Testis (tissue), 3 donors: ENCODE data around the gene PANX3. TPM values are rescaled to one million over a fixed set of nuclear protein-coding genes. Genes with fewer than 3 reads are reported as not detected.
"Not testable (repeated sequence)": the region's sequence is repeated elsewhere in the genome, so short reads cannot be mapped to it uniquely, and the experiment has no call there.

Experiments used
- DNase-seq: peaks from one replicate; pipeline ENCODE4 v3.0.0-alpha.2; 2019
- H3K27ac ChIP-seq, 2 donors: fragments of 200-600 bp; sonication (generic); one replicate each; pipeline ENCODE4 v1.5.1; 2019
- H3K27me3 ChIP-seq: fragments of 200-600 bp; sonication (generic); one replicate; pipeline ENCODE4 v1.5.1; 2019
- H3K36me3 ChIP-seq: fragments of 200-600 bp; sonication (generic); one replicate; pipeline ENCODE4 v1.5.1; 2017; ENCODE audit warnings: low read depth; ENCODE audit errors: missing control alignments
- H3K4me1 ChIP-seq: fragments of 200-600 bp; sonication (generic); one replicate; pipeline ENCODE4 v1.5.1; 2019
- H3K4me3 ChIP-seq, 2 donors: fragments of 200-600 bp; sonication (generic); one replicate each; pipeline ENCODE4 v1.5.1; 2017 to 2019
- H3K9me3 ChIP-seq: fragments of 200-600 bp; sonication (generic); one replicate; pipeline ENCODE4 v1.5.1; 2017
- POLR2A ChIP-seq: fragments of 450-650 bp; IDR thresholded peaks from one replicate; pipeline ENCODE4 v1.6.1; 2017; ENCODE audit warnings: antibody characterized with exemption, mild to moderate bottlenecking, moderate library complexity
- WGBS, 2 donors: methylation state at CpG; one replicate each; pipeline ENCODE4 v1.1.5; 2018; 5-methylcytosine and 5-hydroxymethylcytosine counted together
- intact Hi-C: fragments of 100-400 bp; cut with DNase I; formaldehyde crosslinking; loops from one replicate; pipeline ENCODE4 v1.15.1; 2023; ENCODE audit warnings: low total_unique reads
- polyA plus RNA-seq: library from polyadenylated mRNA; stranded (reverse); fragments of 350-450 nt; fragmentation: Illumina TruSeq; extraction: RNeasy Lipid Tissue Mini Kit (QIAGEN cat#74804); gene quantifications from one replicate; pipeline ENCODE4 v1.2.3, GENCODE V29; 2014; ENCODE audit warnings: low read depth, low replicate concordance; ENCODE audit not compliant: insufficient read depth
- total RNA-seq, 2 donors: library from RNA; depleted of rRNA; stranded (reverse); fragments of >200 nt; gene quantifications; one replicate each; pipeline ENCODE4 v1.2.3, GENCODE V29; 2016
- TF ChIP-seq, protein P1 (sequence below), 3 experiments: fragments of 450-650 bp in 2 of 3; fragments of 200-600 bp in 1 of 3; sonication (generic) in 1 of 3; IDR thresholded peaks; one replicate each; pipeline ENCODE4 v1.5.1; 2016 to 2019; ENCODE audit warnings: antibody characterized with exemption in 3 of 3, mild to moderate bottlenecking in 2 of 3, moderate library complexity in 1 of 3

PANX3 gene
- total and polyA plus RNA-seq, 3 donors from 2014 or later = 0.18 to 0.43 TPM; not detected in 1

DNA sequence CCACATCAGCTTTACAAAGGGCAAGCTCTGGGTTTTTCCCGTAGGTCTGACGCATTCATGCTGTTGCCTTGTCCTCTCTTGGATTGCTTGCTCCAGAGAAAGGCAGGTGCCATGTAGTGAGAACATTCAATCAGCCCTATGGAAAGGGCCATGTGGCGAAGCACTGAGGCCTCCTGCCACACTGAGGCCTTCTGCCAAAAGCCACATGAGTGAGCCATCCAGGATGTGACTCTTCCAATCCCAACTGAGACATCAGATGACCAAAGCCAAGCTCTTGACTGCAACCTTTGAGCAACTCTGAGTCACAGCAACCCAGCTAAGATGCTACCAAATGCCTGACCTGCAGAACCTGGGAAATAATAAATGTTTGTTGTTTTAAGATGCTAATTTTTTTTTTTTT lies 9.0 kb upstream of the PANX3 start:
- Histone ChIP-seq H3K36me3 (no peaks in the 10 kb centered on the region), H3K27ac (no peak overlapping the region), H3K27me3 (no peaks in the 10 kb centered on the region), H3K4me3 (no peak overlapping the region), H3K4me1 (no peaks in the 10 kb centered on the region), H3K9me3 (no peaks in the 10 kb centered on the region)
- 91 to 96% methylated on average over 3 of the region's 3 CpGs for WGBS, 2 donors
- no peak for TF ChIP-seq POLR2A
- TF ChIP-seq, protein P1, sequence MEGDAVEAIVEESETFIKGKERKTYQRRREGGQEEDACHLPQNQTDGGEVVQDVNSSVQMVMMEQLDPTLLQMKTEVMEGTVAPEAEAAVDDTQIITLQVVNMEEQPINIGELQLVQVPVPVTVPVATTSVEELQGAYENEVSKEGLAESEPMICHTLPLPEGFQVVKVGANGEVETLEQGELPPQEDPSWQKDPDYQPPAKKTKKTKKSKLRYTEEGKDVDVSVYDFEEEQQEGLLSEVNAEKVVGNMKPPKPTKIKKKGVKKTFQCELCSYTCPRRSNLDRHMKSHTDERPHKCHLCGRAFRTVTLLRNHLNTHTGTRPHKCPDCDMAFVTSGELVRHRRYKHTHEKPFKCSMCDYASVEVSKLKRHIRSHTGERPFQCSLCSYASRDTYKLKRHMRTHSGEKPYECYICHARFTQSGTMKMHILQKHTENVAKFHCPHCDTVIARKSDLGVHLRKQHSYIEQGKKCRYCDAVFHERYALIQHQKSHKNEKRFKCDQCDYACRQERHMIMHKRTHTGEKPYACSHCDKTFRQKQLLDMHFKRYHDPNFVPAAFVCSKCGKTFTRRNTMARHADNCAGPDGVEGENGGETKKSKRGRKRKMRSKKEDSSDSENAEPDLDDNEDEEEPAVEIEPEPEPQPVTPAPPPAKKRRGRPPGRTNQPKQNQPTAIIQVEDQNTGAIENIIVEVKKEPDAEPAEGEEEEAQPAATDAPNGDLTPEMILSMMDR (IDR thresholded peaks at IDR 0.05) = no peak
- no peak for DNase-seq
- intact Hi-C loops = no loop called here

DNA sequence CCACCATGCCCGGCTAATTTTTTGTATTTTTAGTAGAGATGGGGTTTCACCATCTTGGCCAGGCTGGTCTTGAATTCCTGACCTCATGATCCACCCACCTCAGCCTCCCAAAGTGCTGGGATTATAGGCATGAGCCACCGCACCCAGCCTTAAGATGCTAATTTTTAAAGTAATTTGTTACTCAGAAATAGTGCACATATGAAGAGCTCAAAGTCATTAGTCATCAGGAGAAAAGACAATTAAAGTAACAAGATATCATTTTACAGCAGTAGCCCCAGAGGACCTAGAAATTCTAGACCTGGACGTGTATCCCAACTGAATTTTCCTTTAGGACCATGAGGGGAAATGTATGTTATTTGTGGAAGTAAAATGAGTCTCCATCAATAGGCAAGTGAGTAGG lies 8.5 kb upstream of the PANX3 start:
- H3K4me3 ChIP-seq, H3K4me1 ChIP-seq, H3K27me3 ChIP-seq, DNase-seq, H3K36me3 ChIP-seq, H3K27ac ChIP-seq, intact Hi-C loops, H3K9me3 ChIP-seq: not testable (repeated sequence)
- 83 to 90% methylated on average over 3 of the region's 3 CpGs for WGBS, 2 donors

DNA sequence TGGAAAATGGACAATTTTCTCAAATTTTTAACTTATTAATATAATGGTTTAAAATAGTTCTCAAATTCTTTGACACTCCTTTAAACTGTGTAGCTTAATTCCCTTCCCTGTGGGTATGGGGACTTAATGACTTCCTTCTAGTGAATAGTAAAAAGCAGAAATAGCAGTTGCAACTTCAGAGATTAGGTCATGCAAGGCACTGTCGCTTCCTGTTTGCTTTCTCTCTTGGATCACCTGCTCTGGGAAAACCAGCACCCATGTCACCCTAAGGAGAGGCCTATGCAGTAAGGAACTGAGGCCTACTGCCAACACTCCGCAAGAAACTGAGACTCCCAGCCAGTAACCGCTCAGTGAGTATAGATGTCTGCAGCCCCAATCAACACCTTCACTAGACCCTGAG lies 5.5 kb upstream of the PANX3 start:
- DNase-seq = no peak
- 85 to 91% methylated on average over 3 of the region's 3 CpGs for WGBS, 2 donors
- H3K36me3 ChIP-seq = no peaks in the 10 kb centered on the region

DNA sequence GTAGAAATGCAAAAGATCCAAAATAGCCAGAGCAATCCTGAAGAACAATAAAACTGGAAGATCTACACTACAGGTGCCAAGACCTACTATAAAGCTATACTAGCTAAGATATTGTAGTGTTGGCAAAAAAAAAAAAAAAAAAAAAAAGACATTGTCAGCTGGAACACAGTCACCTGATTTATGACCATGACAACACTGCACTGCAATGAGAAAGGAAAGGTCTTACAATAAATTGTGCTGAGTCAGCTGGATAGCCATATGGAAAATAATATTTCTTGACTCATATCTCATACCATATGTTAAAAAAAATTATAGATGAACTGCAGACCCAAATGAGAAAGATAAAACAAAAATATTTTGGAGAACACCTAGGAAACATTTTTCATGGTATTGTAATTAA lies 3.1 kb upstream of the PANX3 start:
- Histone ChIP-seq H3K4me3 (no peak overlapping the region), H3K4me1 (no peaks in the 10 kb centered on the region), H3K27ac (no peak overlapping the region), H3K36me3 (no peaks in the 10 kb centered on the region), H3K9me3 (no peaks in the 10 kb centered on the region), H3K27me3 (no peaks in the 10 kb centered on the region)
- TF ChIP-seq, protein P1 (IDR thresholded peaks at IDR 0.05) = no peak
- no peak for TF ChIP-seq POLR2A
- DNase-seq = no peak
- intact Hi-C loops = no loop called here

More for the DNA sequence above, 5.5 kb upstream of the PANX3 start:
- Histone ChIP-seq H3K27ac (no peak overlapping the region), H3K9me3 (no peaks in the 10 kb centered on the region), H3K4me1 (no peaks in the 10 kb centered on the region), H3K27me3 (no peaks in the 10 kb centered on the region), H3K4me3 (no peak overlapping the region)
- TF ChIP-seq POLR2A = no peak
- TF ChIP-seq, protein P1 (IDR thresholded peaks at IDR 0.05) = no peak
- intact Hi-C loops = no loop called here

DNA sequence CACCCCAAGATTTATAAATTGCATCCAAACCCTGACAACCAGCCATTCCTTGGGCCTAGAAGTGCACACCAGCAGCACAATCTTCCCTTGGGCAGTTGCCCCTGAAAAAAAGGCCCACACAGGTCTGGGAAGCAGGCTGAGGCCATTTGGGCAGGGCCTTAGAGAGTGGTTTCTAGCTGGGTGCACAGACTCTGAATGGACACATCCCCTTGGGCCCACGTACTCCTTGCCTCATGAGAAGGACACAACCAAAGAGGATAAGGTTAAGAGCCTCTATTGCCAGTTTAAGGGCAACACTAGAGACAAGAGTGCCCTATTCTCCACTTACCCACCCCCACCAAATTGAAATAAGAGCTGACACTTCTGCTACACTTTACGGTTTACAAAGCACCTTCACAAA lies 933 bp upstream of the PANX3 start:
- no peak for TF ChIP-seq POLR2A
- TF ChIP-seq, protein P1 (IDR thresholded peaks at IDR 0.05) = no peak
- H3K36me3 ChIP-seq = no peaks in the 10 kb centered on the region
- intact Hi-C loops = no loop called here
- H3K4me1 ChIP-seq = no peaks in the 10 kb centered on the region
- no peaks in the 10 kb centered on the region for H3K27me3 ChIP-seq
- no peaks in the 10 kb centered on the region for H3K9me3 ChIP-seq
- 92 to 100% methylated on average over 1 to 2 of the region's 2 CpGs for WGBS, 2 donors
- DNase-seq = no peak
- no peak overlapping the region for H3K4me3 ChIP-seq
- no peak overlapping the region for H3K27ac ChIP-seq
